AG04450 (cell line): ENCODE results near the gene LENG1. TPM values are rescaled to one million over a fixed set of nuclear protein-coding genes. Genes with fewer than 3 reads are reported as not detected.

Experiments used
- CTCF ChIA-PET: fragments of 300-600, 350-600 bp; formaldehyde crosslinking; extraction: SDS; loops from one replicate; lab custom pipeline; 2022; ENCODE audit warnings: antibody characterized with exemption, inconsistent platforms; lab: Charles Lee
- POLR2A ChIA-PET: fragments of 350-600 bp; formaldehyde crosslinking; extraction: SDS; loops from one replicate; lab custom pipeline; 2021; ENCODE audit warnings: antibody characterized with exemption, inconsistent platforms; lab: Yijun Ruan, JAX
- DNase-seq: peaks from one replicate; pipeline ENCODE4 v3.0.0-alpha.2; 2011; ENCODE audit warnings: low read depth, low spot score
- H3K27ac ChIP-seq: one replicate; pipeline ENCODE4 v1.5.1; 2012; ENCODE audit warnings: low read depth, low read length, control low read depth
- H3K27me3 ChIP-seq: one replicate; pipeline ENCODE4 v1.6.0; 2012; ENCODE audit warnings: low read length; ENCODE audit not compliant: control insufficient read depth, insufficient read depth
- H3K4me3 ChIP-seq: 2 replicates; pipeline ENCODE4 v1.5.1; 2011; ENCODE audit warnings: mild to moderate bottlenecking, low read depth, low read length, control low read depth
- H3K9me3 ChIP-seq: 2 replicates; pipeline ENCODE4 v1.5.1; 2012; ENCODE audit warnings: low read length; ENCODE audit not compliant: control insufficient read depth, insufficient read depth
- polyA plus RNA-seq: library from polyadenylated mRNA; depleted of rRNA; stranded (reverse); fragments of >200 nt; gene quantifications from 2 replicates; pipeline ENCODE4 v1.2.3, GENCODE V29; 2011
- TF ChIP-seq, protein P1 (sequence below): IDR thresholded peaks from 2 replicates; pipeline ENCODE4 v1.5.1; 2011; ENCODE audit warnings: low read depth, low read length, control low read depth, inconsistent platforms

The LENG1 gene
- polyA plus RNA-seq, 1 experiment = 3.3 TPM

DNA sequence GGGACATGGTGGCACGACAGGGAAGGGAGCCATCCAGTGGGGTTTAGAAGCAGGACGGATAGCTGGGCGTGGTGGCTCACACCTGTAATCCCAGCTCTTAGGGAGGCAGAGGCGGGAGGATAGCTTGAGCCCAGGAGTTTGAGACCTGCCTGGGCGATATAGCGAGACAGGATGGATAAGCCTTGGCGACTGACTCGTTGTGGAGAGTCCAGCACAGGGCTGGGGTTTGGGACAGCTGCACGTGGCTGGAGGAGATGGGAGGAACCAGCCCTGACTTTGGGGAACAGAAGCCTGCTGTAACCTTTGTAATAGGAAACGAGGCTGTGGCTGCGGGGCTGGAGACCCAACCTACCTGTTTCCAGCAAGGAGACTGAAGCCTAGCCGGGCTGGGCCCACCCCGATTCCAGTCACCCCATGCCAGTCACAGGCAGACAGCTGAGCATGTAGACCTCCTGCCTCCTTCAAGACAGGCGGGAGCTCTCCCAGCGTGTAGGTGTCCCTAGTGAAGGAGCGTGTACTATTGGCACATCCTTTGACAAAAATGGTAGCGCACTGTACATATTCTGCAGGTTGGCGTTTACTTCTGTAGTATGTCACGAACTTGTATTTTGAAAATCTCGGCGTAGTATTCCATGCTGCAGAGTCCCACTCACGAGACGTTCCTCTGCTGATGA, 8.0 kb downstream of the LENG1 start:
- ChIA-PET POLR2A (interaction anchor here (0.9 kb wide), 1 partner anchor 14 kb away, joined by 3 read pairs; the partner anchor contains the start of gene CNOT3), CTCF (no interaction called here)
- Histone ChIP-seq H3K27me3 (no peaks in the 10 kb centered on the region), H3K27ac (no peak overlapping the region), H3K4me3 (no peak overlapping the region), H3K9me3 (no peaks in the 10 kb centered on the region)
- DNase-seq = no peak
- TF ChIP-seq, protein P1, sequence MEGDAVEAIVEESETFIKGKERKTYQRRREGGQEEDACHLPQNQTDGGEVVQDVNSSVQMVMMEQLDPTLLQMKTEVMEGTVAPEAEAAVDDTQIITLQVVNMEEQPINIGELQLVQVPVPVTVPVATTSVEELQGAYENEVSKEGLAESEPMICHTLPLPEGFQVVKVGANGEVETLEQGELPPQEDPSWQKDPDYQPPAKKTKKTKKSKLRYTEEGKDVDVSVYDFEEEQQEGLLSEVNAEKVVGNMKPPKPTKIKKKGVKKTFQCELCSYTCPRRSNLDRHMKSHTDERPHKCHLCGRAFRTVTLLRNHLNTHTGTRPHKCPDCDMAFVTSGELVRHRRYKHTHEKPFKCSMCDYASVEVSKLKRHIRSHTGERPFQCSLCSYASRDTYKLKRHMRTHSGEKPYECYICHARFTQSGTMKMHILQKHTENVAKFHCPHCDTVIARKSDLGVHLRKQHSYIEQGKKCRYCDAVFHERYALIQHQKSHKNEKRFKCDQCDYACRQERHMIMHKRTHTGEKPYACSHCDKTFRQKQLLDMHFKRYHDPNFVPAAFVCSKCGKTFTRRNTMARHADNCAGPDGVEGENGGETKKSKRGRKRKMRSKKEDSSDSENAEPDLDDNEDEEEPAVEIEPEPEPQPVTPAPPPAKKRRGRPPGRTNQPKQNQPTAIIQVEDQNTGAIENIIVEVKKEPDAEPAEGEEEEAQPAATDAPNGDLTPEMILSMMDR = no peak

- no peak overlapping the region for H3K4me3 ChIP-seq
- no peak for DNase-seq
- TF ChIP-seq, protein P1 = no peak
- POLR2A ChIA-PET = no interaction called here
- H3K9me3 ChIP-seq = no peaks in the 10 kb centered on the region
- H3K27me3 ChIP-seq = no peaks in the 10 kb centered on the region
- CTCF ChIA-PET = no interaction called here
- H3K27ac ChIP-seq = no peak overlapping the region
Measured at GRCh38 chr19:54149021-54149812, 10.3 kb downstream of the LENG1 start.

GRCh38 chr19:54148158-54148557, 11.4 kb downstream of the LENG1 start:
- no peak for DNase-seq
- POLR2A ChIA-PET = interaction anchor here (1.2 kb wide), 1 partner anchor 11 kb away, joined by 5 read pairs; the partner anchor contains the start of gene CNOT3
- CTCF ChIA-PET = no interaction called here

DNA sequence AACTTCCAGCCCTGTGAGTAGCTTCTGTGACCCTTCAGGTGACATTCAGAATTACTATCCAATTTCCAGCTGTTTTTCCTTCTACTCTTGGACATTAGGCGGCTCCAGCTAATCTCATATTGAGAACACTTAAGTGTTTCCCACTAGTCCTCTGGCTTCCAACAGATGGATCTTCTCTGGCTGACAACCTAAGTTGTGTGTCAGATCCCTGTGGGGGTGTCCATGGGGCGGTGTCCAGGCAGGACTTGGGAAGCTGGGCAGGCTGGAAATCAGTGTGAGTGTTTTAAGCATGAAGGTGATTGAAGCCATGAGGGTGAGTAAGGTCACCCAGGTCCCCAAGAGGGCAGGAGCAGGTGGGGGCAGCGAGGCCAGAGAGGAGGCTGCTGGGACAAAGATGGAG, 11.8 kb downstream of the LENG1 start:
- no peaks in the 10 kb centered on the region for H3K27me3 ChIP-seq
- POLR2A ChIA-PET = interaction anchor here (1.2 kb wide), 1 partner anchor 11 kb away, joined by 5 read pairs; the partner anchor contains the start of gene CNOT3
- TF ChIP-seq, protein P1 = no peak
- H3K4me3 ChIP-seq = no peak overlapping the region
- CTCF ChIA-PET = no interaction called here
- H3K9me3 ChIP-seq = no peaks in the 10 kb centered on the region
- DNase-seq = no peak
- no peak overlapping the region for H3K27ac ChIP-seq

More at GRCh38 chr19:54148158-54148557, 11.4 kb downstream of the LENG1 start:
- H3K9me3 ChIP-seq = no peaks in the 10 kb centered on the region
- H3K4me3 ChIP-seq = no peak overlapping the region
- H3K27me3 ChIP-seq = no peaks in the 10 kb centered on the region
- H3K27ac ChIP-seq = no peak overlapping the region
- TF ChIP-seq, protein P1 = no peak

GRCh38 chr19:54145541-54146158, 13.9 kb downstream of the LENG1 start:
- ChIA-PET CTCF (no interaction called here), POLR2A (no interaction called here)
- H3K27me3 ChIP-seq = no peaks in the 10 kb centered on the region
- TF ChIP-seq, protein P1 = no peak
- H3K4me3 ChIP-seq = no peak overlapping the region
- no peak overlapping the region for H3K27ac ChIP-seq
- no peaks in the 10 kb centered on the region for H3K9me3 ChIP-seq
- DNase-seq = no peak
